HG03025 (cell line): Measurements from ENCODE around the gene E2F4.

Experiments
- ATAC-seq: cut with Tn5 transposase; IDR thresholded peaks from one replicate; pipeline ENCODE4 v1.9.1; 2021; ENCODE audit warnings: mild to moderate bottlenecking, moderate library complexity; ENCODE audit not compliant: unreplicated experiment, low FRiP score

Gene E2F4

DNA sequence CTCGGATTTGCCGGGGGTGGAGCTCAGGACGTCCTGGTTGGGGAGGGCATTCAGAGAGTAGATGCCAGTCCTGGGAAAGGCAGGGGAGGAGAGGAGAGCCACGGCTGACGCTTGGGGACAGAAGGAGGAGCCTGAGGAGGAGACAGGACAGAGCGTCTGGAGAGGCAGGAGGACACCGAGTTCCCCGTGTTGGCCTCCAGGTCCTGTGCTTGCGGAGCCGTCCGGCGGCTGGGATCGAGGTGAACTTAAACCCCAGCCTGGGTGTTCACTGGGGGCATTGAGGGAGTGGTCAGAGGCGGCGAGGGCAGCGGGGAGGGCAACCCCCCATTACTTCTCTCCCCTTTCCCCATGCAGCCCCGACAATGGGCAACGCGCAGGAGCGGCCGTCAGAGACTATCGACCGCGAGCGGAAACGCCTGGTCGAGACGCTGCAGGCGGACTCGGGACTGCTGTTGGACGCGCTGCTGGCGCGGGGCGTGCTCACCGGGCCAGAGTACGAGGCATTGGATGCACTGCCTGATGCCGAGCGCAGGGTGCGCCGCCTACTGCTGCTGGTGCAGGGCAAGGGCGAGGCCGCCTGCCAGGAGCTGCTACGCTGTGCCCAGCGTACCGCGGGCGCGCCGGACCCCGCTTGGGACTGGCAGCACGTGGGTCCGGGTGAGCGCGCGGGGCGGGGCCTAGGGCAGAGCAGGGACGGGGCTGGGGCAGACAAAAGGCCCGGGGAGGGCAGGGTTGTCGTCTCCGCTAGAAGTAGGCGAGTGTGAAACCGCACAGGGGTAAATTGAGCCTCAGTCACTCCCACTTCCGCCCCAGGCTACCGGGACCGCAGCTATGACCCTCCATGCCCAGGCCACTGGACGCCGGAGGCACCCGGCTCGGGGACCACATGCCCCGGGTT, 17.9 kb upstream of the E2F4 start:
- no peak for ATAC-seq

DNA sequence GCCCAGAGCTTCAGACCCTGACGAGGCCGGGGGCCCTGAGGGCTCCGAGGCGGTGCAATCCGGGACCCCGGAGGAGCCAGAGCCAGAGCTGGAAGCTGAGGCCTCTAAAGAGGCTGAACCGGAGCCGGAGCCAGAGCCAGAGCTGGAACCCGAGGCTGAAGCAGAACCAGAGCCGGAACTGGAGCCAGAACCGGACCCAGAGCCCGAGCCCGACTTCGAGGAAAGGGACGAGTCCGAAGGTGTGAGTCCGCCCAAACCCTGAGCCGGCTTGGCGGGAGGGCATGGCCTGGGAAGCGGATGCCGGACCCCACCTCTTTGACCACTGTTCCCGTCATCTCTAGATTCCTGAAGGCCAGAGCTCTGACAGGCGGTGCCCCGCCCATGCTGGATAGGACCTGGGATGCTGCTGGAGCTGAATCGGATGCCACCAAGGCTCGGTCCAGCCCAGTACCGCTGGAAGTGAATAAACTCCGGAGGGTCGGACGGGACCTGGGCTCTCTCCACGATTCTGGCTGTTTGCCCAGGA, 17.2 kb upstream of the E2F4 start:
- no peak for ATAC-seq

DNA sequence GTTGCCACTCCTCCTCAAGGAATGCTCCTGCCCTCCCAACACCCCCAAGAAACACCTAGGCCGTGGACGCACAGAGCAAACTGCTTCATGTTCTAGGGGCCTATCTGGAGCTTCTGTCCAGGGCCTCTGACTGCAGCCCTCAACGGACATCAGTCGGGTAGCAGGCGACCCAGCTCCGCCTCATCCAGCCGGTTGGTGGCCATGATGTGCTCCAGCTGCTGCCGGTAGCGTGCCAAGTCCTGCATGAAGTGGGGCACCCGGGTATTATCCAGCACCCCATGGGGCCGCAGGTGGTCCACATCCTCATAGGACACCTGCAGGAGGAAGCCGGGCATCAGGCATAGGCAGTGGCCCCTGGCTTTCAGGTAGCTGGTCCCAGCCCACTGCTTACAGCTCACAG, 15.3 kb upstream of the E2F4 start:
- no peak for ATAC-seq

GRCh38 chr16:67177743-67178699, 13.9 kb upstream of the E2F4 start:
- ATAC-seq: no peak

- ATAC-seq: no peak
Observed at GRCh38 chr16:67179421-67180080, 12.4 kb upstream of the E2F4 start.

DNA sequence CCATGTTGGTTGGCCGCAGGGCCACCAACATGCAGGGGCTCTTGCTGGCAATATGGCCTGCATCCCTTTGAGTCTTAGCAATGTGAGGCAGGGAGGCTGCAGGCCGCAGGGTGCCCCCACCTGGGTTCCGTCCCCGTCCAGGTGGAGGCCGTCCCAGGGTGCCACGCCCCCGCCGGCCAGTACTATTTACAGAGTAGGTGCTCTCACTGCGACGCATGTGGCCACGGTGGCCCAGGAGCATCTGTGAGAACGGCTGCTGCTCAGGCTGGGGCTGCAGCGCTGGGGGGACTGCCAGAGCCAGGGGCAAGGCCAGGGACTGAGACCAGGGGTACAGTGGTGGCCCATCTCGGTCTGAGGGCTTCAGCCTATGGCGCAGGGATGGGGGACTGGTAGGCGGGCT, 11.8 kb upstream of the E2F4 start:
- ATAC-seq: no peak

DNA sequence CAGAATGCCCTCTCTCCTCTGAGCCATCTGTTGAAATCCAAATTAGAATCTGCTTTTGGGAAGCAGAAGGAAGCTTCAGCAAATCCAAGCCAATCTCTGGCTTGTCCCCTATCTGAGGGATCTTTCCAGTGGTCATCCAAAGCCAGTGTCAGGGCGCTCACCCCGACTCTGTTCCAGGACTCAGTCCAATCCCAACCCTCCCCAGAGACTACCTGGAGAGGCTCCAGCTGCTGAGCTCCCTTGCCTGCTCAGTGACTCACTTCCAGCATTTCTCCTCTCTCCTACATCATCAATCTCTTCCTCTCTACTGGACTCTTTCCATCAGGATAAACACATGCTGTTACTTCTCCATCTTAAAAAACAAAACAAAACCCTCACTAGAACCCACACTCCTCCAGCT, 10.6 kb upstream of the E2F4 start:
- no peak for ATAC-seq

GRCh38 chr16:67182288-67182687, 9.7 kb upstream of the E2F4 start:
- ATAC-seq: no peak

GRCh38 chr16:67183284-67183626, 8.7 kb upstream of the E2F4 start:
- no peak for ATAC-seq

- ATAC-seq: peak; percentile 90
Observed at GRCh38 chr16:67183627-67184452, 8.1 kb upstream of the E2F4 start, which contains the start of gene MATCAP1. Gene MATCAP1 (minus strand): TSS chr16:67183963. CDS start chr16:67180610, 3,353 bp downstream.

- no peak for ATAC-seq
Observed at GRCh38 chr16:67184453-67184994, 7.4 kb upstream of the E2F4 start.

- ATAC-seq: no peak
Observed at GRCh38 chr16:67184995-67185650, 6.8 kb upstream of the E2F4 start.

- ATAC-seq: no peak
Observed at GRCh38 chr16:67185651-67186134, 6.3 kb upstream of the E2F4 start.

GRCh38 chr16:67186550-67186950, 5.4 kb upstream of the E2F4 start:
- no peak for ATAC-seq

- no peak for ATAC-seq
Observed at GRCh38 chr16:67187175-67187890, 4.6 kb upstream of the E2F4 start.

- ATAC-seq: no peak
Observed at GRCh38 chr16:67188323-67188722, 3.6 kb upstream of the E2F4 start.

GRCh38 chr16:67188798-67189197, 3.2 kb upstream of the E2F4 start:
- ATAC-seq: no peak

GRCh38 chr16:67190041-67190440, 1.9 kb upstream of the E2F4 start, which contains the start of gene EXOC3L1:
Gene EXOC3L1 (minus strand): TSS chr16:67190136. CDS start chr16:67189676, 460 bp downstream.
- ATAC-seq: no peak
